ENCODE results near the gene CELA3B.

CELA3B gene

GRCh38 chr1:21940492-21940891 is 36.3 kb upstream of the CELA3B start:
- no peak for TF ChIP-seq FOXP2 (optimal IDR thresholded peaks at IDR 0.05; ENCODE audit: borderline replicate concordance, extremely low read depth, extremely low read length, insufficient read depth)
- no peak for TF ChIP-seq SIN3A (IDR thresholded peaks at IDR 0.05; ENCODE audit: borderline replicate concordance, insufficient read depth, low read length)
- no peak for TF ChIP-seq POLR2AphosphoS5 (IDR thresholded peaks at IDR 0.05; ENCODE audit: low read depth, low read length)
- TF ChIP-seq TAF1 (IDR thresholded peaks at IDR 0.05; ENCODE audit: borderline replicate concordance, insufficient read depth, low read length), result no peak
- no peak for TF ChIP-seq REST (IDR thresholded peaks at IDR 0.05; ENCODE audit: insufficient read depth in 1 of 2, low read depth in 2 of 2, low read length in 2 of 2)

GRCh38 chr1:21941370-21941769 is 35.5 kb upstream of the CELA3B start:
- TF ChIP-seq POLR2AphosphoS5 (IDR thresholded peaks at IDR 0.05; ENCODE audit: low read depth, low read length), result no peak
- TF ChIP-seq SIN3A (IDR thresholded peaks at IDR 0.05; ENCODE audit: borderline replicate concordance, insufficient read depth, low read length), result no peak
- TF ChIP-seq TAF1 (IDR thresholded peaks at IDR 0.05; ENCODE audit: borderline replicate concordance, insufficient read depth, low read length), result no peak
- TF ChIP-seq REST (IDR thresholded peaks at IDR 0.05; ENCODE audit: insufficient read depth in 1 of 2, low read depth in 2 of 2, low read length in 2 of 2), result no peak
- no peak for TF ChIP-seq FOXP2 (optimal IDR thresholded peaks at IDR 0.05; ENCODE audit: borderline replicate concordance, extremely low read depth, extremely low read length, insufficient read depth)

- no peak for TF ChIP-seq POLR2AphosphoS5 (IDR thresholded peaks at IDR 0.05; ENCODE audit: low read depth, low read length)
- TF ChIP-seq FOXP2 (optimal IDR thresholded peaks at IDR 0.05; ENCODE audit: borderline replicate concordance, extremely low read depth, extremely low read length, insufficient read depth), result no peak
- TF ChIP-seq TAF1 (IDR thresholded peaks at IDR 0.05; ENCODE audit: borderline replicate concordance, insufficient read depth, low read length), result no peak
- no peak for TF ChIP-seq SIN3A (IDR thresholded peaks at IDR 0.05; ENCODE audit: borderline replicate concordance, insufficient read depth, low read length)
These were observed 34.4 kb upstream of the CELA3B start for GRCh38 chr1:21942464-21942863.

- TF ChIP-seq POLR2AphosphoS5 (IDR thresholded peaks at IDR 0.05; ENCODE audit: low read depth, low read length), result no peak
- TF ChIP-seq TAF1 (IDR thresholded peaks at IDR 0.05; ENCODE audit: borderline replicate concordance, insufficient read depth, low read length), result no peak
- no peak for TF ChIP-seq REST (IDR thresholded peaks at IDR 0.05; ENCODE audit: insufficient read depth in 1 of 2, low read depth in 2 of 2, low read length in 2 of 2)
- no peak for TF ChIP-seq FOXP2 (optimal IDR thresholded peaks at IDR 0.05; ENCODE audit: borderline replicate concordance, extremely low read depth, extremely low read length, insufficient read depth)
- TF ChIP-seq SIN3A (IDR thresholded peaks at IDR 0.05; ENCODE audit: borderline replicate concordance, insufficient read depth, low read length), result no peak
These were observed 32.1 kb upstream of the CELA3B start for GRCh38 chr1:21944733-21945073.

- peak; percentile 96 for TF ChIP-seq FOXP2 (optimal IDR thresholded peaks at IDR 0.05; ENCODE audit: borderline replicate concordance, extremely low read depth, extremely low read length, insufficient read depth)
- TF ChIP-seq REST (IDR thresholded peaks at IDR 0.05; ENCODE audit: insufficient read depth in 1 of 2, low read depth in 2 of 2, low read length in 2 of 2), result no peak
These were observed 29.8 kb upstream of the CELA3B start for GRCh38 chr1:21946836-21947587.

Measured in PFSK-1 (cell line).